Cardiac muscle cell (in vitro differentiated cells and primary cell): ENCODE measurements around the gene EFNA5. TPM values are rescaled to one million over a fixed set of nuclear protein-coding genes. Genes with fewer than 3 reads are reported as not detected.
A peak's percentile ranks its signal among the peaks of the same experiment; 100 is the strongest.

Source experiments
- DNase-seq, 2 donors: peaks; one replicate each; pipeline versions ENCODE4 v3.0.0 to v3.0.0-alpha.2; 2010 to 2017; ENCODE audit warnings: low read depth in 1 of 2, low spot score in 1 of 2
- H3K27ac ChIP-seq: fragments of 200-600 bp; sonication (generic); 2 replicates; pipeline ENCODE4 v1.5.1; 2016
- H3K27me3 ChIP-seq: fragments of 200-600 bp; sonication (generic); 2 replicates; pipeline ENCODE4 v1.6.0; 2016; ENCODE audit warnings: control low read depth
- H3K36me3 ChIP-seq: fragments of 200-600 bp; sonication (generic); 2 replicates; pipeline ENCODE4 v1.5.1; 2016; ENCODE audit warnings: control low read depth
- H3K4me1 ChIP-seq: fragments of 200-600 bp; sonication (generic); 2 replicates; pipeline ENCODE4 v1.8.1; 2017; ENCODE audit warnings: low read depth, mild to moderate bottlenecking, mixed run types
- H3K4me3 ChIP-seq: fragments of 200-600 bp; sonication (generic); 2 replicates; pipeline ENCODE4 v1.5.1; 2016; ENCODE audit warnings: mild to moderate bottlenecking
- H3K9me3 ChIP-seq: fragments of 200-600 bp; sonication (generic); 2 replicates; pipeline ENCODE4 v1.5.1; 2017; ENCODE audit warnings: low read depth, mild to moderate bottlenecking, control low read depth
- CTCF ChIP-seq: IDR thresholded peaks from 2 replicates; pipeline ENCODE4 v1.5.1; 2012; ENCODE audit warnings: low read depth, mild to moderate bottlenecking, low read length
- polyA plus RNA-seq: library from polyadenylated mRNA; unstranded; fragments of >200 nt; fragmentation: Nextera tagmentation; extraction: Ambion mirVana; gene quantifications from 2 replicates; pipeline ENCODE4 v1.2.1, GENCODE V29; 2016
- total RNA-seq: library from RNA; depleted of rRNA; stranded (reverse); fragments of >200 nt; gene quantifications from 2 replicates; pipeline ENCODE4 v1.2.3, GENCODE V29; 2016

EFNA5 gene
- total and polyA plus RNA-seq, 2 experiments from 2014 or later = 4.5 to 12.0 TPM

GRCh38 chr5:107389775-107390148 lies 281.0 kb downstream of the EFNA5 start:
- H3K9me3 ChIP-seq = no peaks in the 10 kb centered on the region
- H3K27ac ChIP-seq = no peak overlapping the region
- no peak for DNase-seq
- H3K4me1 ChIP-seq = peaks cover 25% of the 10 kb centered on the region
- TF ChIP-seq CTCF = no peak
- no peak overlapping the region for H3K4me3 ChIP-seq
- no peaks in the 10 kb centered on the region for H3K36me3 ChIP-seq
- no peaks in the 10 kb centered on the region for H3K27me3 ChIP-seq

GRCh38 chr5:107389130-107389774 lies 281.5 kb downstream of the EFNA5 start:
- Histone ChIP-seq H3K9me3 (no peaks in the 10 kb centered on the region), H3K27me3 (no peaks in the 10 kb centered on the region), H3K27ac (no peak overlapping the region), H3K4me1 (peaks cover 21% of the 10 kb centered on the region), H3K36me3 (no peaks in the 10 kb centered on the region), H3K4me3 (no peak overlapping the region)
- TF ChIP-seq CTCF = peak; percentile 27
- peak in 1 of 2 donors; percentile 75 for DNase-seq

- TF ChIP-seq CTCF = no peak
- H3K27me3 ChIP-seq = no peaks in the 10 kb centered on the region
- DNase-seq = peak in 1 of 2 donors; percentile 82
- H3K36me3 ChIP-seq = no peaks in the 10 kb centered on the region
- peaks cover 21% of the 10 kb centered on the region for H3K4me1 ChIP-seq
- peak overlapping the region; percentile 10 for H3K27ac ChIP-seq
- H3K4me3 ChIP-seq = no peak overlapping the region
- H3K9me3 ChIP-seq = no peaks in the 10 kb centered on the region
Measured at GRCh38 chr5:107388141-107388861, 282.4 kb downstream of the EFNA5 start.

- no peak for TF ChIP-seq CTCF
- Histone ChIP-seq H3K9me3 (no peaks in the 10 kb centered on the region), H3K27me3 (no peaks in the 10 kb centered on the region), H3K4me1 (peaks cover 21% of the 10 kb centered on the region), H3K4me3 (no peak overlapping the region), H3K27ac (peak overlapping the region; percentile 10), H3K36me3 (no peaks in the 10 kb centered on the region)
- DNase-seq = peak in 1 of 2 donors; percentile 12
Measured at GRCh38 chr5:107387526-107388140, 283.1 kb downstream of the EFNA5 start.

GRCh38 chr5:107385708-107386107 lies 285.0 kb downstream of the EFNA5 start:
- no peak for TF ChIP-seq CTCF
- no peaks in the 10 kb centered on the region for H3K9me3 ChIP-seq
- no peak overlapping the region for H3K27ac ChIP-seq
- peaks cover 21% of the 10 kb centered on the region for H3K4me1 ChIP-seq
- H3K36me3 ChIP-seq = no peaks in the 10 kb centered on the region
- no peak overlapping the region for H3K4me3 ChIP-seq
- DNase-seq = no peak
- H3K27me3 ChIP-seq = no peaks in the 10 kb centered on the region
